SK-N-SH (cell line): ENCODE results near the gene PTPRG.

Experiments used
- CHD2 ChIP-seq: fragments of 150-350 bp; IDR thresholded peaks from 2 replicates; pipeline ENCODE4 v1.6.1; 2018; ENCODE audit warnings: low read length; ENCODE audit not compliant: partially characterized antibody
- JUND ChIP-seq: IDR thresholded peaks from 2 replicates; pipeline ENCODE4 v1.4.0; 2012
- NRF1 ChIP-seq: IDR thresholded peaks from 2 replicates; pipeline ENCODE4 v1.6.1; 2012; ENCODE audit warnings: low read depth, mild to moderate bottlenecking, low read length
- POLR2AphosphoS5 ChIP-seq: IDR thresholded peaks from 2 replicates; pipeline ENCODE4 v1.6.1; 2012; ENCODE audit warnings: low read depth, low read length
- RFX5 ChIP-seq: IDR thresholded peaks from 2 replicates; pipeline ENCODE4 v1.6.1; 2012; ENCODE audit warnings: mild to moderate bottlenecking, improper control_type of control experiment, low read length
- TEAD4 ChIP-seq: IDR thresholded peaks from 2 replicates; pipeline ENCODE4 v1.4.0; 2012; ENCODE audit warnings: mild to moderate bottlenecking, borderline replicate concordance; ENCODE audit not compliant: insufficient read depth
- TF ChIP-seq, protein P1 (sequence below): fragments of 200-600 bp; sonication (generic); IDR thresholded peaks from 2 replicates; pipeline ENCODE4 v1.6.1; 2017; ENCODE audit warnings: antibody characterized with exemption, mild to moderate bottlenecking, moderate library complexity
- TF ChIP-seq, protein P2 (sequence below): fragments of 150-350 bp; IDR thresholded peaks from 2 replicates; pipeline ENCODE4 v1.6.1; 2017; ENCODE audit warnings: antibody characterized with exemption, low read length, low read depth, borderline replicate concordance
- TF ChIP-seq, protein P3 (sequence below): IDR thresholded peaks from 2 replicates; pipeline ENCODE4; 2012

DNA sequence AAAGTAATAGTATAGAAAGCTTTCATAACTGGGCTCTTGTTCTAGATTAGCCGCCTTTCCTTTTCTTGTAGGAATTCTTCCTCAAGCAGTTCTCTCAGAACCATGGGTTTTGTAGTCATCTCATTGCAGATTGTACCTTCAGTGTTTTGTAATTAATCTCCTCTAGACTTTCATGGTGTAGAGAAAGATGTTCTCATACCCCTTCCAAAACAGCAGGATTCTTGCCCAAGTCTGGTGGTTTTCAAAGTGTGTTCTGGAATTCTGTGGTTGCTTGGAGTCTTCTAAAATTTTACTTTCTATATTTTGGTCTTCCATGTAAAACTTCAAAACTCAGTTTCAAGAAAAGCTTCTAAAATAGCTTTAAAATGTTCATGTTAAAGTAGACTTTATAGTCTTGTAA, 293.8 kb downstream of the PTPRG start:
- TF ChIP-seq, protein P1, sequence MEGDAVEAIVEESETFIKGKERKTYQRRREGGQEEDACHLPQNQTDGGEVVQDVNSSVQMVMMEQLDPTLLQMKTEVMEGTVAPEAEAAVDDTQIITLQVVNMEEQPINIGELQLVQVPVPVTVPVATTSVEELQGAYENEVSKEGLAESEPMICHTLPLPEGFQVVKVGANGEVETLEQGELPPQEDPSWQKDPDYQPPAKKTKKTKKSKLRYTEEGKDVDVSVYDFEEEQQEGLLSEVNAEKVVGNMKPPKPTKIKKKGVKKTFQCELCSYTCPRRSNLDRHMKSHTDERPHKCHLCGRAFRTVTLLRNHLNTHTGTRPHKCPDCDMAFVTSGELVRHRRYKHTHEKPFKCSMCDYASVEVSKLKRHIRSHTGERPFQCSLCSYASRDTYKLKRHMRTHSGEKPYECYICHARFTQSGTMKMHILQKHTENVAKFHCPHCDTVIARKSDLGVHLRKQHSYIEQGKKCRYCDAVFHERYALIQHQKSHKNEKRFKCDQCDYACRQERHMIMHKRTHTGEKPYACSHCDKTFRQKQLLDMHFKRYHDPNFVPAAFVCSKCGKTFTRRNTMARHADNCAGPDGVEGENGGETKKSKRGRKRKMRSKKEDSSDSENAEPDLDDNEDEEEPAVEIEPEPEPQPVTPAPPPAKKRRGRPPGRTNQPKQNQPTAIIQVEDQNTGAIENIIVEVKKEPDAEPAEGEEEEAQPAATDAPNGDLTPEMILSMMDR: no peak
- TF ChIP-seq CHD2 (no peak), POLR2AphosphoS5 (no peak), JUND (no peak), TEAD4 (no peak), NRF1 (no peak), RFX5 (no peak)
- TF ChIP-seq, protein P2, sequence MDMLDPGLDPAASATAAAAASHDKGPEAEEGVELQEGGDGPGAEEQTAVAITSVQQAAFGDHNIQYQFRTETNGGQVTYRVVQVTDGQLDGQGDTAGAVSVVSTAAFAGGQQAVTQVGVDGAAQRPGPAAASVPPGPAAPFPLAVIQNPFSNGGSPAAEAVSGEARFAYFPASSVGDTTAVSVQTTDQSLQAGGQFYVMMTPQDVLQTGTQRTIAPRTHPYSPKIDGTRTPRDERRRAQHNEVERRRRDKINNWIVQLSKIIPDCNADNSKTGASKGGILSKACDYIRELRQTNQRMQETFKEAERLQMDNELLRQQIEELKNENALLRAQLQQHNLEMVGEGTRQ: no peak
- TF ChIP-seq, protein P3, sequence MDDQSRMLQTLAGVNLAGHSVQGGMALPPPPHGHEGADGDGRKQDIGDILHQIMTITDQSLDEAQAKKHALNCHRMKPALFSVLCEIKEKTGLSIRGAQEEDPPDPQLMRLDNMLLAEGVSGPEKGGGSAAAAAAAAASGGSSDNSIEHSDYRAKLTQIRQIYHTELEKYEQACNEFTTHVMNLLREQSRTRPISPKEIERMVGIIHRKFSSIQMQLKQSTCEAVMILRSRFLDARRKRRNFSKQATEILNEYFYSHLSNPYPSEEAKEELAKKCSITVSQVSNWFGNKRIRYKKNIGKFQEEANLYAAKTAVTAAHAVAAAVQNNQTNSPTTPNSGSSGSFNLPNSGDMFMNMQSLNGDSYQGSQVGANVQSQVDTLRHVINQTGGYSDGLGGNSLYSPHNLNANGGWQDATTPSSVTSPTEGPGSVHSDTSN: no peak
